ENCODE results near the gene MUS81. TPM values are rescaled to one million over a fixed set of nuclear protein-coding genes. Genes with fewer than 3 reads are reported as not detected.

The MUS81 gene
- total and polyA plus RNA-seq, 9 of the 15 experiments (the other 6 are each of a cell fraction or from before 2014, with no cell fraction given), result 13.4 to 118 (median 53.7) TPM

DNA sequence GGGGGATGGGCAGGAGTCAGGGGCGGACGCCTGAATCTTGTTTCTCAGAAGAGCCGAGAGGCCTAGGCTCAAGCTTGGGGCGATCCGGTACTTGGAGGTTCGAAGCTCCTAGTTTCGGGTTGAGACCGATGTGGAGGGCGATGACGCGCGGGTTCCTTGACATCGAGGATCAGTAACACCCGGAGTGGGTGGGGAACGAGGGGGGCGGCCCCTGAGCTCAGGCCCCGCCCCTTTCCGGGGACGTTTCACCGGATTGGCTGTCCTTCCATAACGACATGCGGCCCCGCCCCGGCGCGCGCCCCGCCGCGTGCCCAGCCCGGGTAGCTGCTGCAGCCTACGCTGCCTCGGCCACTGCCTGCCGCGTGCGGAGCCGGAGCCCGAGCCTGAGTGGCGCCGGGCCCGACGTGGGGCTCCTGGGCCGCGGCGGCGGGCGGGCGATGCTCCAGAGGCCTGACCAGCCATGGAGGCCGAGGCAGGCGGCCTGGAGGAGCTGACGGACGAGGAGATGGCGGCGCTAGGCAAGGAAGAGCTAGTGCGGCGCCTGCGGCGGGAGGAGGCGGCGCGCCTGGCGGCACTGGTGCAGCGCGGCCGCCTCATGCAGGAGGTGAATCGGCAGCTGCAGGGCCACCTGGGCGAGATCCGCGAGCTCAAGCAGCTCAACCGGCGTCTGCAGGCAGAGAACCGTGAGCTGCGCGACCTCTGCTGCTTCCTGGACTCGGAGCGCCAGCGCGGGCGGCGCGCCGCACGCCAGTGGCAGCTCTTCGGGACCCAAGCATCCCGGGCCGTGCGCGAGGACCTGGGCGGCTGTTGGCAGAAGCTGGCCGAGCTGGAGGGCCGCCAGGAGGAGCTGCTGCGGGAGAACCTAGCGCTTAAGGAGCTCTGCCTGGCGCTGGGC, 30.3 kb downstream of the MUS81 start, which contains the start of gene CCDC85B:
CCDC85B (plus strand) TSS at position 350 of the 895 bp plus-strand sequence; CDS start at position 461, 111 bp downstream.
- WGBS (ENCODE audit: insufficient coverage, low coverage, missing lambda C conversion rate), result under 1% methylated on average over 86 of the region's 94 CpGs
- peaks cover 50% of the 10 kb centered on the region; the same call in 2 of the 3 replicates for H3K36me3 ChIP-seq (ENCODE audit: control insufficient read depth, insufficient read depth, low read length)
- H3K27me3 ChIP-seq (ENCODE audit: control insufficient read depth in 2 of 2, insufficient read depth in 2 of 2, low read length in 2 of 2), result no peaks in the 10 kb centered on the region
- intact Hi-C loops (cut with micrococcal nuclease) (loop anchor here (1.0 kb wide), 1 partner anchor 99 kb away; no protein-coding TSS in a partner anchor), in situ Hi-C loops (cut with MboI) (no loop called here)
- peaks cover 21% of the 10 kb centered on the region for H4K20me1 ChIP-seq (replicated peaks; ENCODE audit: control insufficient read depth, insufficient read depth, low read length)
- no peaks in the 10 kb centered on the region for H3K9me3 ChIP-seq (replicated peaks; ENCODE audit: control insufficient read depth, insufficient read depth, low read depth, low read length)
- H3K79me2 ChIP-seq (ENCODE audit: control insufficient read depth, insufficient read depth, low read length), result peaks cover 64% of the 10 kb centered on the region
- peak within 1 kb of the TSS; percentile 91 for H3K4me2 ChIP-seq (ENCODE audit: insufficient read depth, low read length)
- BruUV-seq (replicated peaks), result no TSS peak
- DNase-seq (ENCODE audit: extremely low read depth in 1 of 4, low spot score in 3 of 4), result peak; percentile 91 to 98 (median 94)
- no peaks in the 10 kb centered on the region for H3K9me1 ChIP-seq (ENCODE audit: control insufficient read depth, insufficient read depth, low read length)
- peaks cover 40 to 67% of the 10 kb centered on the region in 2 experiments for H3K4me1 ChIP-seq (replicated peaks in 1 of 2; ENCODE audit: control insufficient read depth in 2 of 2, insufficient read depth in 2 of 2, low read length in 2 of 2)
- POLR2A ChIA-PET, result interaction anchor here (0.6 to 14.4 kb wide), 40 partner anchors 9 to 961 kb away, joined by 3 to 147 read pairs (median 4); partner anchors contain the start of genes BANF1, C11orf68, CFL1 and CTSW
- H3K9ac ChIP-seq (ENCODE audit: insufficient read depth in 1 of 2, low read depth in 2 of 2, low read length in 2 of 2), result peak within 1 kb of the TSS; percentile 80 to 98
- ATAC-seq, result peak; percentile 71
- peak within 1 kb of the TSS; percentile 85 for H3K27ac ChIP-seq (ENCODE audit: extremely low read depth, low read depth, low read length)
- CTCF ChIA-PET (ENCODE audit: low intra/inter-chr PET ratio), result interaction anchor here (1.1 to 1.7 kb wide), 2 partner anchors 21 to 100 kb away, joined by 3 to 5 read pairs; no protein-coding TSS in a partner anchor
- FAIRE-seq, result peak; percentile 81
- H3K4me3 ChIP-seq, result peak within 1 kb of the TSS; percentile 70
- peak within 1 kb of the TSS; percentile 78 for H2AFZ ChIP-seq (ENCODE audit: low read depth, low read length)
- TF ChIP-seq MAZ (CRISPR knock-in tag; conservative IDR thresholded peaks at IDR 0.05 in 1 of 2, IDR thresholded peaks at IDR 0.05 in 1 of 2) (peak; percentile 54 to 85), CREB1 (IDR thresholded peaks at IDR 0.05) (peak; percentile 68), CREB1 (CRISPR knock-in tag; IDR thresholded peaks at IDR 0.05) (no peak; the same call in 1 of the 2 replicates), ZNF175 (CRISPR knock-in tag; IDR thresholded peaks at IDR 0.05; ENCODE audit: low read depth) (peak; percentile 46; the same call in 1 of the 2 replicates), SREBF1 (IDR thresholded peaks at IDR 0.05; ENCODE audit: borderline replicate concordance, low read depth, low read length) (no peak), EP400 (IDR thresholded peaks at IDR 0.05) (peak; percentile 57; the same call in 1 of the 2 replicates), CTCFL (IDR thresholded peaks at IDR 0.05; ENCODE audit: borderline replicate concordance, insufficient read depth, low read depth, low read length, poor library complexity, severe bottlenecking) (peak; percentile 47), MTA3 (IDR thresholded peaks at IDR 0.05; ENCODE audit: borderline replicate concordance) (peak; percentile 15), PTRF (tag; IDR thresholded peaks at IDR 0.05) (no peak), CHD1 (IDR thresholded peaks at IDR 0.05; ENCODE audit: low read length) (peak; percentile 82), RBM14 (IDR thresholded peaks at IDR 0.05; ENCODE audit: borderline replicate concordance, insufficient read depth, low read depth, low read length) (peak; percentile 43; the same call in 1 of the 2 replicates), ZNF184 (CRISPR knock-in tag; IDR thresholded peaks at IDR 0.05) (no peak), GATAD2B (IDR thresholded peaks at IDR 0.05; ENCODE audit: borderline replicate concordance) (peak; percentile 64; the same call in 1 of the 2 replicates)
- TF ChIP-seq, protein P1, sequence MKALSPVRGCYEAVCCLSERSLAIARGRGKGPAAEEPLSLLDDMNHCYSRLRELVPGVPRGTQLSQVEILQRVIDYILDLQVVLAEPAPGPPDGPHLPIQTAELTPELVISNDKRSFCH (CRISPR knock-in tag; IDR thresholded peaks at IDR 0.05), result no peak
- TF ChIP-seq, protein P1 (tag; IDR thresholded peaks at IDR 0.05), result peak; percentile 84
- TF ChIP-seq, protein P2, sequence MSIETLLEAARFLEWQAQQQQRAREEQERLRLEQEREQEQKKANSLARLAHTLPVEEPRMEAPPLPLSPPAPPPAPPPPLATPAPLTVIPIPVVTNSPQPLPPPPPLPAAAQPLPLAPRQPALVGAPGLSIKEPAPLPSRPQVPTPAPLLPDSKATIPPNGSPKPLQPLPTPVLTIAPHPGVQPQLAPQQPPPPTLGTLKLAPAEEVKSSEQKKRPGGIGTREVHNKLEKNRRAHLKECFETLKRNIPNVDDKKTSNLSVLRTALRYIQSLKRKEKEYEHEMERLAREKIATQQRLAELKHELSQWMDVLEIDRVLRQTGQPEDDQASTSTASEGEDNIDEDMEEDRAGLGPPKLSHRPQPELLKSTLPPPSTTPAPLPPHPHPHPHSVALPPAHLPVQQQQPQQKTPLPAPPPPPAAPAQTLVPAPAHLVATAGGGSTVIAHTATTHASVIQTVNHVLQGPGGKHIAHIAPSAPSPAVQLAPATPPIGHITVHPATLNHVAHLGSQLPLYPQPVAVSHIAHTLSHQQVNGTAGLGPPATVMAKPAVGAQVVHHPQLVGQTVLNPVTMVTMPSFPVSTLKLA (conservative IDR thresholded peaks at IDR 0.05), result peak; percentile 72 to 83
